Kidney epithelial cell (primary cell): Measurements from ENCODE around the gene WFDC1. TPM values are rescaled to one million over a fixed set of nuclear protein-coding genes. Genes with fewer than 3 reads are reported as not detected.

Source experiments
- DNase-seq: peaks from one replicate; pipeline ENCODE4 v3.0.0-alpha.2; 2010; ENCODE audit warnings: low read depth
- H3K27me3 ChIP-seq: 2 replicates; pipeline ENCODE4 v1.6.0; 2011; ENCODE audit warnings: low read length; ENCODE audit not compliant: control insufficient read depth, insufficient read depth
- H3K36me3 ChIP-seq: 2 replicates; pipeline ENCODE4 v1.5.1; 2011; ENCODE audit warnings: low read length; ENCODE audit not compliant: control insufficient read depth, insufficient read depth
- H3K4me3 ChIP-seq: 2 replicates; pipeline ENCODE4 v1.5.1; 2011; ENCODE audit warnings: low read depth, mild to moderate bottlenecking, control low read depth, low read length
- CTCF ChIP-seq: IDR thresholded peaks from 2 replicates; pipeline ENCODE4 v1.5.1; 2011; ENCODE audit warnings: mild to moderate bottlenecking, moderate library complexity, low read length, control low read depth, inconsistent platforms; ENCODE audit not compliant: insufficient read depth, poor library complexity, severe bottlenecking
- total RNA-seq: library from RNA; depleted of rRNA; stranded (reverse); fragments of >200 nt; gene quantifications from 2 replicates; pipeline ENCODE4 v1.2.3, GENCODE V29; 2015

WFDC1 gene
- total RNA-seq, 1 donor from 2014 or later: 0.29 TPM

GRCh38 chr16:84303023-84303422, 8.3 kb downstream of the WFDC1 start:
- no peak for DNase-seq
- TF ChIP-seq CTCF: no peak
- Histone ChIP-seq H3K36me3 (no peaks in the 10 kb centered on the region), H3K27me3 (peaks cover 31% of the 10 kb centered on the region), H3K4me3 (no peak overlapping the region)

- no peaks in the 10 kb centered on the region for H3K36me3 ChIP-seq
- H3K4me3 ChIP-seq: no peak overlapping the region
- DNase-seq: no peak
- H3K27me3 ChIP-seq: peaks cover 31% of the 10 kb centered on the region
- no peak for TF ChIP-seq CTCF
These were observed 8.8 kb downstream of the WFDC1 start for GRCh38 chr16:84303516-84303915.

- DNase-seq: no peak
- Histone ChIP-seq H3K4me3 (no peak overlapping the region), H3K36me3 (no peaks in the 10 kb centered on the region), H3K27me3 (peaks cover 14% of the 10 kb centered on the region)
- TF ChIP-seq CTCF: no peak
These were observed 11.9 kb downstream of the WFDC1 start for GRCh38 chr16:84306564-84306963.

- no peak for TF ChIP-seq CTCF
- H3K4me3 ChIP-seq: no peak overlapping the region
- DNase-seq: no peak
- no peaks in the 10 kb centered on the region for H3K36me3 ChIP-seq
- peaks cover 8% of the 10 kb centered on the region for H3K27me3 ChIP-seq
These were observed 12.7 kb downstream of the WFDC1 start for GRCh38 chr16:84307209-84307954.

GRCh38 chr16:84308120-84308519, 13.4 kb downstream of the WFDC1 start:
- Histone ChIP-seq H3K4me3 (no peak overlapping the region), H3K27me3 (peaks cover 13% of the 10 kb centered on the region), H3K36me3 (no peaks in the 10 kb centered on the region)
- DNase-seq: no peak
- peak; percentile 70 for TF ChIP-seq CTCF

- TF ChIP-seq CTCF: no peak
- DNase-seq: no peak
These were observed 16.0 kb downstream of the WFDC1 start for GRCh38 chr16:84310642-84311041.

More at GRCh38 chr16:84310642-84311041, 16.0 kb downstream of the WFDC1 start:
- Histone ChIP-seq H3K27me3 (peaks cover 13% of the 10 kb centered on the region), H3K36me3 (no peaks in the 10 kb centered on the region), H3K4me3 (no peak overlapping the region)
